ENCODE measurements around the gene CENPF.
"Not testable (repeated sequence)": the region's sequence is repeated elsewhere in the genome, so short reads cannot be mapped to it uniquely, and the experiment has no call there.

The CENPF gene

GRCh38 chr1:214658785-214659184 lies 55.8 kb downstream of the CENPF start:
- peak; percentile 53 for DNase-seq (ENCODE audit: low read depth)

- no peak for DNase-seq (ENCODE audit: low read depth)
Measured at GRCh38 chr1:214660190-214660589, 57.2 kb downstream of the CENPF start.

DNA sequence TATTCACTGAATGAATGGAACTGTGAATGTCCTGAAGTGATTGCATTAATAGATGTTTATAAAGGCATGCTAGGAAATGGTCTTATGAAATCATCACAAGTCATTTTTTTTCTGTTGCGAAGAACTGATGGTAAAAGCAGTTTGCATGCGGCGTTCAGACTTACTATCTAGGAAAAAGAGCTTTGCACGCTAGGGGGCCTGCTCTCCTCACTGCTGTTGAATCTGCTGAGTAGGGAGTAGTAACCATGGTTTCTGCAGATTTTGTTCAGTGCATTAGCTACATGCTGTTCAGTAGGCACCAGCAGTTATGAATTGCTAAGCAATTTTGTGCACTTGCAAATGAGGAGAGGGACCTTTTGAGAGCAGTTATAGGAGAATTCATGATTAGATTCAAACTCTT lies 57.9 kb downstream of the CENPF start:
- DNase-seq (ENCODE audit: low read depth): peak; percentile 77

- no peak for DNase-seq (ENCODE audit: low read depth)
Measured at GRCh38 chr1:214662223-214662785, 59.3 kb downstream of the CENPF start.

DNA sequence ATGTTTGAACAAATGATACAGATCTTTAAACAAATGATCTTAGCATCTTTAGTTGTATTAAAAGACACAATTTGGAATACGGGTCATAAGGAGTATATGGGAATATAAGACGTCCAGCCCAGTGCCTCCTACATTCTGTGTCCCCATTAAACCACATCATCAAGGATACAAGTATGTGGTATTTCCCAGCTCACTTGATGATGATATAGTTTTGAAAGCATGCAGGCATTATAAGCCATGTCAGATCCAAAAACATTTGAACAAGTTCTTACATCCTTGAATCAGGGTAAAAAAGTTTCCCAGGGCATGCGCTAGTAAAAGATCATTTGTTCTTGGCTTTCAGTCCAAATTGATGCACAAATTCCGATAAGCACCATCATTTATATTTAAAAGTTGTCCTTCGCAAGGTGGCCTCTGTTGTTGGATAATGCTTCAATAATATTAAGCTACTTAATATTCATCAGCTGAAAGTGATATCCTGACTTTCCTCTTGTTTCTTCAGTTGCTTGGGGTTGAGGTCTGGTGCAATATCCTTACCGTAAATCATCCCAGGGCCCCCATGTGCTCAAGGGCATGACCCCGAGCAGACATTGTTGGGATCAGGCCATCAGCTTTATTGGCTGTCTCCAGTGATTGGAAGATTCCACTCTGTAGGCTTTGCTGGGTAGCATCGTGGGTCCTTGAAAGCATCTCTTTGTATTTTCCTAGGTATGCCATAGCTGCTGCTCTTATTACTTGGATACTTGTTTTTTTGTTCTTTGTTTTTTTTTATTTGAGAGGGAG lies 61.8 kb downstream of the CENPF start:
- DNase-seq (ENCODE audit: low read depth): peak; percentile 47

- DNase-seq (ENCODE audit: low read depth): no peak
Measured at GRCh38 chr1:214665606-214666110, 62.7 kb downstream of the CENPF start.

- DNase-seq (ENCODE audit: low read depth): no peak
Measured at GRCh38 chr1:214666674-214667073, 63.7 kb downstream of the CENPF start.

DNA sequence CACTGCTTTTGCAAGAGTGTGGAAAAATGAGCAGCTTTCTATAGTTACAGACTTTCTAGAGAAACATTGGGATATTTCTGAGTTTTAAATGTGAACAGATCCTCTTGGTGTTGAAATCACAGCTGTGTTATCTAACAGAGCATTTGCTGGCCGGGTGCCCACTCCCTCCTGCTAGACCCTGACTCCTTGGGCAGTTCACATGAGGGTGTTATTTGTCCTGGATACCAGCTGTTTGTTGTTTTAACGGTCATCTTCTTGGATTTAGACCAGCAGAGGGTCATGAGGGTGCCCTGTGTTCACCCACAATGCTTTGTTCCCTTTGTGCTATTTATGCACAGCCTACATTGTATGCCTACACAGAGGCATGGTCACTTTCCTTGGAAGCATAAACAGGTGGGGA lies 67.1 kb downstream of the CENPF start:
- DNase-seq (ENCODE audit: low read depth): peak; percentile 41

DNA sequence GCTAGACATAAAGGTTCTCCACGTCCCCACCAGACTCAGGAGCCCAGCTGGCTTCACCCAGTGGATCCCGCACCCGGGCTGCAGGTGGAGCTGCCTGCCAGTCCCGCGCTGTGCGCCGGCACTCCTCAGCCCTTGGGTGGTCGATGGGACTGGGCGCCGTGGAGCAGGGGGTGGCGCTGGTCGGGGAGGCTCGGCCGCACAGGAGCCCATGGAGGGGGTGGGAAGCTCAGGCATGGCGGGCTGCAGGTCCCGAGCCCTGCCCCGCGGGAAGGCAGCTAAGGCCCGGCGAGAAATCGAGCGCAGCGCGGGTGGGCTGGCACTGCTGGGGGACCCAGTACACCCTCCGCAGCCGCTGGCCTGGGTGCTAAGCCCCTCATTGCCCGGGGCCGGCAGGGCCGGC lies 70.0 kb downstream of the CENPF start:
- DNase-seq (ENCODE audit: low read depth): not testable (repeated sequence)

- DNase-seq (ENCODE audit: low read depth): no peak
Measured at GRCh38 chr1:214673576-214673975, 70.6 kb downstream of the CENPF start.

DNA sequence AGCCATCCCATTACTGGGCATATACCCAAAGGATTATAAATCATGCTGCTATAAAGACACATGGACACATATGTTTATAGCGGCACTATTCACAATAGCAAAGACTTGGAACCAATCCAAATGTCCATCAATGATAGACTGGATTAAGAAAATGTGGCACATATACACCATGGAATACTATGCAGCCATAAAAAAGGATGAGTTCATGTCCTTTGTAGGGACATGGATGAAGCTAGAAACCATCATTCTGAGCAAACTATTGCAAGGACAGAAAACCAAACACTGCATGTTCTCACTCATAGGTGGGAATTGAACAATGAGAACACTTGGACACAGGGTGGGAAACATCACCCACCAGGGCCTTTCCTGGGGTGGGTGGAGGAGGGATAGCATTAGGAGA lies 72.5 kb downstream of the CENPF start:
- not testable (repeated sequence) for DNase-seq (ENCODE audit: low read depth)

DNA sequence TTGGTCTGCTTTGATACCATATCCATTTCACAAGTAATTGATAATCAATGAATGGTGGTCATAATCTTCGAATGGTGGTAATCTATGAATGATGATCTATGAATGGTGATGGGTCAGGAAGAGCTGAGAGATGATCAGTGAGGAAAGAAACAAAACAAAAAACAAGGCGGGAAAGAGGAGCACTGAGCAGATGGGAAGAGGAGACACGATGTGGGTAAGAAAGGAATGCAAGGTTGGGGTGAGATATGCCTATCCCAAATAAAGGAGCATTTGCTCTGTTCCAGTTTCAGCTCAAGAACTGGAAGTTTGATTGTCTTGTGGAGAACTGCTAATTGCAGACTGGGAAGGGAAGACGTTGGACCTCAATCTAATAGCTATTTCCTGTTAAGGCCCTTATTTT lies 73.8 kb downstream of the CENPF start:
- DNase-seq (ENCODE audit: low read depth): no peak

GRCh38 chr1:214677945-214678344 lies 75.0 kb downstream of the CENPF start:
- DNase-seq (ENCODE audit: low read depth): no peak

DNA sequence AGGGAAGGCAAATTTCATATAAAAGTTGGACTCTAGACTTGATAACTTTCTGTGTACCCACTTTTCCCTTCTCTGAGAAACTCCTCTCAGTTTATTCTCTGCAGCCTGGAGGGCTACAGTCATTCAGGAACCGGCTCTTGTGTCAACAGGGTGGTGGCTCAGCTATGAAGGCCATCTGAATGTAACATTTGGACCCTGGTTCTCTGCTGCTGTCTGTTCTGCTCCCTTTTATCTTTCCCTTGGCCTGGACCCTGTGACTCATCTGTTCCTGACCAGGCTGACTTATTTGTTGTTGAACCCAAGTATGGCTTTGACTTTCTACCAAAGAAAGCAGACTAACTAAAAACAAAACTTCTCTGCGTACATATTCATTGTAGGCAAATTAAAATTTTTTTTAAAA lies 75.4 kb downstream of the CENPF start:
- peak; percentile 57 for DNase-seq (ENCODE audit: low read depth)

DNA sequence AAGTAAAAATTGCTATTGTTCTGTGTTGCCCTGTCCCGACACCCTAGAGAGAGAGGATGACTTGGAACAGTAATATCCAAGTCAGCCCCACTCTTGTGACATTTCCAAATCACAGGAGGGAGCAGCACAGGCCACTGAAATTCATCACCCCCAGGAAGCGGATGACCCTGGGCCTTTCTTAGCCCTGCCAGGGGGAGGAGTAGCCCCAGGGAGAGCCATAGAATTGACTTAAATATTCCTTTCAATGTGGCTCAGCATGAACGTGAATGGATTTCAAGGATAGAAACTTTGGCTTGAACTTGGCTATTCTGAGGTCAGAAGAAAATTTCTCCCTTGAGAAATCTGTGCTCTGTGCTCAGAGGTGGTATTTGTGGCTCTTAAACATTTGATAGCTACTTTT lies 80.6 kb downstream of the CENPF start:
- no peak for DNase-seq (ENCODE audit: low read depth)

- DNase-seq (ENCODE audit: low read depth): peak; percentile 37
Measured at GRCh38 chr1:214685906-214686305, 82.9 kb downstream of the CENPF start.

- DNase-seq (ENCODE audit: low read depth): no peak
Measured at GRCh38 chr1:214686497-214686896, 83.5 kb downstream of the CENPF start.

DNA sequence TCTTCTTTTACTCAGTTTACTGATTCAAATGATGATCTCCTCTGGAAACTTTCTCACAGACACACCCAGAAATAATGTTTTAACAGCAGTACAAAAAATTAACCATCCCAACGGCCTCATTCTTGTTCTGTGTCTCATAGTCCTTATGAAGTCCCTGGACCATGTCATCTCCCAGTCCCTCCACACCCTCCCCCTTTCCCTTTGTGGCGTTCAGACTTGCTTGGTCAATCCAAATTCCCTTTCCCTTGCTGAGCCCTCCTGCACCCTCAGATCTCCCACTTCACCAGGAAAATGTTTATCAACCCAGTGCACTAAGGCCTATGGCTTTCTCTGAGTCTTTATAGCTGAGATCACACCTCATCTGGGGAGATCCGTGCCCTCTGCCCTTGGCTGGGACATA lies 85.9 kb downstream of the CENPF start:
- peak; percentile 50 for DNase-seq (ENCODE audit: low read depth)

DNA sequence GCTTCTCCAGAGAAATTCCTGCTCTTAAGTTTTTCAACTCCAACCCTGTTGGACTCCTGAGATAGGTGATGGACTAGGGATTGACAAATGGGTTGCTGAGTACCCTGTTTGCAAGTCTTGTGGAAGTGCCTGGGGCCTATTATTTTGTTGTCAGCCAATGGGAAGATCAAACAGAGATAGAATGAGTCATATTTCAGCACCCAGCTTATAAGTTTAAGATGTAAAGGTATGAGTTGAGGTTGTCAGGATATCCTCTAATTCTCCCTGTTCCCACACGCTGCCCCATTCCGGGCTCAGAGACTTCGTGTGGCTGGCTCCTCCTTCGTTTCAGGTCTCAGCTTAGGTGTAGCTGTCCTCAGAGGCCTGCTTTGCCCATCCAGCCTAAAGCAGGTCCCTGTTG lies 91.8 kb downstream of the CENPF start:
- DNase-seq (ENCODE audit: low read depth): no peak

DNA sequence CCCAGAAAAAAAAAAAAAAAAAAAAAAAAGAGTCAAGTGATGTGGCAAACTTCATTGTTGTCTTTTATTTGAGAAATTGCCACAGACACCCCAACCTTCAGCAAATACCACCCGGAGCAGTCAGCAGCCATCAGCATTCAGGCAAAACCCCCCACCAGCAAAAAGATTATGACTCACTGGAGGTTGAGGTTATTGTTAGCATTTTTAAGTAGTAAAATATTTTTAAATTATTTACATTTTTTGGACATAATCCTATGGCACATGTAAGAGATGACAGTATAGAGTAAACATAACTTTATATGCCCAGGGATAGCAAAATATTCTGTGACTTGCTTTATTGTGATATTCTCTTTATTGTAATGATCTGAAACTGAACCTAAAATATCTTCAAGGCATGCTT lies 95.6 kb downstream of the CENPF start:
- no peak for DNase-seq (ENCODE audit: low read depth)

DNA sequence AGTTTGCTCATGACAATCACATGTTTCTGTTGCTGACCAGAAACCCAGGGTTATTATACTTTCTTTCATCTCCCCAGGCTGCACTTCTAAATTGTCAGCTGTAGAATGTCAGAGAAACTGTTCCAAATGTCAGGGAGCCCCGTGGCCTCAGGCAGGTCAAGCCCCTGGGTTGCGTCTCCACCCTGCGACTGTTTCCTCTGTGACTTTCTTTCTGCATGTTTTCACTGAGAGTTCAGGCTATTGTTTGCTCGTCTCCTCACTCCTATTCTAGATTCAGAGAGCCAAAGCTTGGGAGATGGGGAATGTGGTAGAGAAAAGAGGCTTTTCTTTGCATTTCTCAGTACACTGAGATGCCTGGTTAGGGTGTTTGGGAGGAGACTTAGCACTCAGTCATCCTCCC lies 97.4 kb downstream of the CENPF start:
- no peak for DNase-seq (ENCODE audit: low read depth)

DNA sequence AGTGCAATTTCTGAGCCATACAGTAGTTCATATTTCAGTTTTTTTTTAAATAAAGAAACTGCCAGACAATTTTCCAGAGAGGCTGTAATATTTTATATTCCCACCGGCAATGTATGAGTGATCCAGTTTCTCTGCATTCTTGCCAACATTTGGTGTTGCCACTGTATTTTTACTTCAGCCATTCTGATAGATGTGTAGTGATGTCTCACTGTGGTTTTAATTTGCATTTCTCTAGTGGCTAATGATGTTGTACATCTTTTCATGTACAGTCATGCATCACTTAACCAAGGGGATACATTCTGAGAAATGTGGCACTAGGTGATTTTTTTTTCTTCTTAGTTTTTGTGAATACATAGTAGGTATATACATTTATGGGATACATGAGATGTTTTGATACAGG lies 99.6 kb downstream of the CENPF start:
- peak; percentile 2 for DNase-seq (ENCODE audit: low read depth)

DNA sequence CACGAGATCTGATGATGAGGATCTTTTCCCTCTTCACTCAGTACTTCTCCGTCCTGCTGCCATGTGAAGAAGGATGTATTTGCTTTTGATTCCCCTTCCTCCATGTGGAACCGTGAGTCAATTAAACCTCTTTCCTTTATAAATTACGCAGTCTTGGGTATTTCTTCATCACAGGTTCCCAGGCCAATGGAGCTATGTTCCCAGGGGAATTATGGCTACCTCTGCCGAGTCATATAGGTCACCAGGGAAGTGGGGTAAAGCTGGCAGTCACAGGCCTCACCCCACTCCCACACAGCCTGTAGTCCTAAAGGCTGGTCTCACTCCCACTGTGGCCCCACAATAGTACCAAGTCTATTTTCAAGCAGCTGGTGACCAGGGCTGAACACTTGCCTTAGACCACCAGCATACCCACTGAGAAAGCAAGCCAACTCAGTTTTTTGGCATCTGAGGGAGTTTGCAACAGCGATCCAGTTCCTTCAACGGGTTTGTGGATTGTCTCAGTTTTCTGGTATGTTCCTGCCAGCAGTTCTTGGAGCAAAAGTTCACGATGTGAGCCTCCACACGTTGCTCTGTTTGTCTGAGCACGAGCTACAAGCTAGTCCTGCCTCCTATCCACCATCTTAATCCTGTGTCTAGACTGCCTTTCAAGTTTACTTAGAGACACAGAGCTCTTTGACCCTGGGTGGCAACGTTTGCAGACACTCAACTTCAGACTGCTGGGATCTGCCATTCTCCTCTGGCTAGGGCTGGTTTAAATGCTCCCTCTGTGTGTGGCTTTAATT lies 104.5 kb downstream of the CENPF start:
- peak; percentile 41 for DNase-seq (ENCODE audit: low read depth)

All from EH (cell line).